Neural crest cell (in vitro differentiated cells): Measurements from ENCODE around the gene SBF1. TPM values are rescaled to one million over a fixed set of nuclear protein-coding genes. Genes with fewer than 3 reads are reported as not detected.

Source experiments
- DNase-seq: peaks from one replicate; pipeline ENCODE4 v3.0.0; 2021; ENCODE audit warnings: low read depth, mixed read lengths, low spot score
- H3K27ac Mint-ChIP-seq: one replicate; pipeline ENCODE4 v1.8.0; 2021; ENCODE audit warnings: mild to moderate bottlenecking, mixed read lengths; ENCODE audit not compliant: unreplicated experiment
- H3K27me3 Mint-ChIP-seq: 2 replicates; pipeline ENCODE4 v1.8.0; 2021; ENCODE audit warnings: low read depth, mild to moderate bottlenecking, mixed read lengths
- H3K36me3 Mint-ChIP-seq: 2 replicates; pipeline ENCODE4 v1.8.0; 2021; ENCODE audit warnings: low read depth, mild to moderate bottlenecking, mixed read lengths
- H3K4me1 Mint-ChIP-seq: 2 replicates; pipeline ENCODE4 v1.8.0; 2021; ENCODE audit warnings: mixed read lengths
- H3K4me3 Mint-ChIP-seq: one replicate; pipeline ENCODE4 v1.8.0; 2021; ENCODE audit warnings: mild to moderate bottlenecking, mixed read lengths
- H3K9me3 Mint-ChIP-seq: 2 replicates; pipeline ENCODE4 v1.8.0; 2021; ENCODE audit warnings: mixed read lengths
- total RNA-seq: library from RNA; stranded (reverse); gene quantifications from 2 replicates; pipeline ENCODE4 v1.2.1, GENCODE V29; 2021
- TF ChIP-seq, protein P1 (sequence below): fragments of 200-600 bp; sonication (generic); conservative IDR thresholded peaks from 2 replicates; pipeline ENCODE4 v1.5.0; 2021; ENCODE audit warnings: antibody characterized with exemption, mild to moderate bottlenecking

Gene SBF1
- total RNA-seq, 1 donor from 2014 or later = 130 TPM

DNA sequence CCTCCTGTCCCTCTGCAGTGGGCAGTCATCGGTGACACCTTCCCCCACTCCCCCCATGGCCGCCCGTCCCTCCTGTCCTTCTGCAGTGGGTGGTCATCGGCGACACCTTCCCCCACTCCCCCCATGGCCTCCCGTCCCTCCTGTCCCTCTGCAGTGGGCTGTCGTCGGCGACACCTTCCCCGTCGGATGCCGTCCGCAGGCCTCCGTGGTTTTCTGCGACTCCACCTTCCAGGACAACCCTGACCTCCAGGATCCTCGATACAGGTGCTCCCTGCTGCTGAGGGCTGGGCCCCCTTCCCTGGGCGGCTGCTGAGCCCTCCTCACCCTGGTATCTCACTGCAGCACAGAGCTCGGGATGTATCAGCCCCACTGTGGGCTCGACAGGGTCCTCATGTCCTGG, 14.1 kb upstream of the SBF1 start:
- Mint-ChIP-seq H3K27ac (no peak overlapping the region), H3K4me3 (no peak overlapping the region), H3K9me3 (no peaks in the 10 kb centered on the region), H3K4me1 (no peaks in the 10 kb centered on the region), H3K36me3 (no peaks in the 10 kb centered on the region), H3K27me3 (peaks cover 3% of the 10 kb centered on the region)
- DNase-seq = no peak
- TF ChIP-seq, protein P1, sequence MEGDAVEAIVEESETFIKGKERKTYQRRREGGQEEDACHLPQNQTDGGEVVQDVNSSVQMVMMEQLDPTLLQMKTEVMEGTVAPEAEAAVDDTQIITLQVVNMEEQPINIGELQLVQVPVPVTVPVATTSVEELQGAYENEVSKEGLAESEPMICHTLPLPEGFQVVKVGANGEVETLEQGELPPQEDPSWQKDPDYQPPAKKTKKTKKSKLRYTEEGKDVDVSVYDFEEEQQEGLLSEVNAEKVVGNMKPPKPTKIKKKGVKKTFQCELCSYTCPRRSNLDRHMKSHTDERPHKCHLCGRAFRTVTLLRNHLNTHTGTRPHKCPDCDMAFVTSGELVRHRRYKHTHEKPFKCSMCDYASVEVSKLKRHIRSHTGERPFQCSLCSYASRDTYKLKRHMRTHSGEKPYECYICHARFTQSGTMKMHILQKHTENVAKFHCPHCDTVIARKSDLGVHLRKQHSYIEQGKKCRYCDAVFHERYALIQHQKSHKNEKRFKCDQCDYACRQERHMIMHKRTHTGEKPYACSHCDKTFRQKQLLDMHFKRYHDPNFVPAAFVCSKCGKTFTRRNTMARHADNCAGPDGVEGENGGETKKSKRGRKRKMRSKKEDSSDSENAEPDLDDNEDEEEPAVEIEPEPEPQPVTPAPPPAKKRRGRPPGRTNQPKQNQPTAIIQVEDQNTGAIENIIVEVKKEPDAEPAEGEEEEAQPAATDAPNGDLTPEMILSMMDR = no peak

DNA sequence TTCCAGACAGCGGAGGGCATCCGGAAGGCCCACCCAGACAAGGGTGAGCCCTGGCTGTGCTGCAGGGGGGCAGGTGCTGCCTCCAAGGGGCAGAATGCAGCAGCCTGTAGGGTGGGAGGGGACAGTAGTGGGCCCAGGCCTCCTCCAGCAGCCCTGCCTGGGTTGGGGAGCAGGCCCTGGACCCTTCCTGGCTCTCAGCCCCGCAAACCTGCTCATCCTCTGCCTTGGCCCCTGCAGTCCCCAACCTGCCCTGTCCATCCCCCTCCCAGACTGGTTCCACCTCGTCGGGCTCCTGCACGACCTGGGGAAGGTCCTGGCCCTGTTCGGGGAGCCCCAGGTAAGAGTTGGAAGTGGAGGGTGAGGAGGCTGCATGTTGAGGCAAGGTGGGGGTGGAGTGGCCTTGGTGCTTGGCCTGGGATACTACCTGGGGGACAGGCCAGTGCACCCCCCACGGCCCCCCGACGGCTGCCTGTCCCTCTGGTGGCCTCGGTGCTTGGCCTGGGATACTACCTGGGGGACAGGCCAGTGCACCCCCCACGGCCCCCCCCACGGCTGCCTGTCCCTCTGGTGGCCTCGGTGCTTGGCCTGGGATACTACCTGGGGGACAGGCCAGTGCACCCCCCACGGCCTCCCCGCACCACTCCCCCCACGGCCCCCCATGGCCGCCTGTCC, 13.3 kb upstream of the SBF1 start:
- Mint-ChIP-seq H3K4me3 (no peak overlapping the region), H3K27ac (no peak overlapping the region), H3K36me3 (no peaks in the 10 kb centered on the region), H3K9me3 (no peaks in the 10 kb centered on the region), H3K27me3 (peaks cover 4% of the 10 kb centered on the region), H3K4me1 (no peaks in the 10 kb centered on the region)
- TF ChIP-seq, protein P1 = no peak
- no peak for DNase-seq

DNA sequence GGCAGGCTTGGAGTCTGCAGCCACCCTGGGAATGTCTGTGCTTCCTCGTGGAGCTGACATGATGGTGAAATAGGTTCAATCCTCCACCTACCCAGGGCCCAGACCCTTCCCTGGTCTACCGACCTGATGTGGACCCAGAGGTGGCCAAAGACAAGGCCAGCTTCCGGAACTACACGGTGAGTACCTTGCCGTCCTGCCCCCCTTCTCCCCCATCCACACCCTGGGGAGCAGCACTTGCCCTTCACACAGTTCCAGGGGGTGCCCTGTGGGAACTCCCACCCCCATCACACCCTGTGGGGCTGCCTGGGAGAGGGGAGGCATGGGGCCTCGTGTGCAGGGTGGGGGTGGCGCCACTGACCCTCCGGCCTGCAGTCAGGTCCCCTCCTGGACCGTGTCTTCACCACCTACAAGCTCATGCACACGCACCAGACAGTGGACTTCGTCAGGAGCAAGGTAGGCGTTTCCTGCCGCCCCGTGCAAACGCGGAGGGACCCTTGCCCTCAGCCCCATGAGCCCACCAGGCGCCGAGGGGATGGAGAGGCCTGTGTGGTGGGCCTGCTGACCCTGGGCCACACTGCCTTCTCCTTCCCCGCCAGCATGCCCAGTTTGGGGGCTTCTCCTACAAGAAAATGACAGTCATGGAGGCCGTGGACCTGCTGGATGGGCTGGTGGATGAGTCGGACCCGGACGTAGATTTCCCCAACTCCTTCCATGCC, 12.6 kb upstream of the SBF1 start:
- DNase-seq = no peak
- H3K27me3 Mint-ChIP-seq = peaks cover 6% of the 10 kb centered on the region
- H3K27ac Mint-ChIP-seq = no peak overlapping the region
- TF ChIP-seq, protein P1 = no peak
- H3K4me3 Mint-ChIP-seq = no peak overlapping the region
- no peaks in the 10 kb centered on the region for H3K36me3 Mint-ChIP-seq
- no peaks in the 10 kb centered on the region for H3K9me3 Mint-ChIP-seq
- no peaks in the 10 kb centered on the region for H3K4me1 Mint-ChIP-seq

DNA sequence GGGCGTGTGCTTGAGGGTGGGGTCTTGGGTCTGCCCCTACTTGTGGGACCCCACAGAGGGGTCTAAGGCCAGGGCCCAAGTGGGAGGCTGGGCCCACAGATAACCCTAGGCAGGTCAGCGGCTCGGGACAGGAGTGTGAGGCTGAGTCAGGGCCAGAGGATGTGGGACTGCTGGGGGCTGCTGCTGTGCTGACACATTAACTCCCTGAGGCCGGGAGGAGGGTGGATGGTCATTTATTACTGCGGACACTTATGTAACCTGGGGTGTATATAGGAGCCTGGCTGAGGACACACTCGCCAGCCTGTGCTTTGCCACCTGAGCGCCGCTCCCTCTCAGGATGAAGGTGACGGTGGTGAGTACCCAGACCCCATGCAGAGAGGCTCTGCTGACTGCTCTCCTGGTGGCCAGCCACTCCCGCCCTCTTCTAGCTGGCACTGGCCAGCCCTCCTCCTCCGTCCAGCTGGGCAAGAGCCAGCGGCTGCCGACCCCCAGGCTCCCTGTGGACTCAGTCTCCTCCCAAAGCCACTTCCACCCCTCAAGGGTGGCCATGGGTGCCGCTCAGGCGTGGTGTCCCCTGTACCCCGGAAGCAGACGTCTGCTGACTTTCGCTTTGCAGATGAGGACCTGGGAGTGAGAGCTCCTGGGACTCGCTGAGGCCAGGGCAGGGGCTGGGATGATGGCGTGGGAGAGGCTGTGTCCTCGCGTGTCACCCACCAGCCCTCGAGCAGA, 11.9 kb upstream of the SBF1 start, which contains the start of gene MIOX:
TSS of gene MIOX (plus strand) at position 299 of the 729 bp plus-strand sequence. CDS start at position 338, 39 bp downstream.
- Mint-ChIP-seq H3K4me3 (no peak within 1 kb of the TSS), H3K27ac (peak within 1 kb of the TSS; percentile 22)
- no peak for DNase-seq

More for the DNA sequence above, 11.9 kb upstream of the SBF1 start, which contains the start of gene MIOX:
- no peaks in the 10 kb centered on the region for H3K36me3 Mint-ChIP-seq
- TF ChIP-seq, protein P1 = no peak
- no peaks in the 10 kb centered on the region for H3K9me3 Mint-ChIP-seq
- H3K27me3 Mint-ChIP-seq = peaks cover 10% of the 10 kb centered on the region
- H3K4me1 Mint-ChIP-seq = no peaks in the 10 kb centered on the region
